ENCODE data around the gene PGA3. TPM values are rescaled to one million over a fixed set of nuclear protein-coding genes. Genes with fewer than 3 reads are reported as not detected.
"Not testable (repeated sequence)": the region's sequence is repeated elsewhere in the genome, so short reads cannot be mapped to it uniquely, and the experiment has no call there.

The PGA3 gene
- total RNA-seq, 3 donors from 2014 or later = 1.1 TPM; not detected in 2

DNA sequence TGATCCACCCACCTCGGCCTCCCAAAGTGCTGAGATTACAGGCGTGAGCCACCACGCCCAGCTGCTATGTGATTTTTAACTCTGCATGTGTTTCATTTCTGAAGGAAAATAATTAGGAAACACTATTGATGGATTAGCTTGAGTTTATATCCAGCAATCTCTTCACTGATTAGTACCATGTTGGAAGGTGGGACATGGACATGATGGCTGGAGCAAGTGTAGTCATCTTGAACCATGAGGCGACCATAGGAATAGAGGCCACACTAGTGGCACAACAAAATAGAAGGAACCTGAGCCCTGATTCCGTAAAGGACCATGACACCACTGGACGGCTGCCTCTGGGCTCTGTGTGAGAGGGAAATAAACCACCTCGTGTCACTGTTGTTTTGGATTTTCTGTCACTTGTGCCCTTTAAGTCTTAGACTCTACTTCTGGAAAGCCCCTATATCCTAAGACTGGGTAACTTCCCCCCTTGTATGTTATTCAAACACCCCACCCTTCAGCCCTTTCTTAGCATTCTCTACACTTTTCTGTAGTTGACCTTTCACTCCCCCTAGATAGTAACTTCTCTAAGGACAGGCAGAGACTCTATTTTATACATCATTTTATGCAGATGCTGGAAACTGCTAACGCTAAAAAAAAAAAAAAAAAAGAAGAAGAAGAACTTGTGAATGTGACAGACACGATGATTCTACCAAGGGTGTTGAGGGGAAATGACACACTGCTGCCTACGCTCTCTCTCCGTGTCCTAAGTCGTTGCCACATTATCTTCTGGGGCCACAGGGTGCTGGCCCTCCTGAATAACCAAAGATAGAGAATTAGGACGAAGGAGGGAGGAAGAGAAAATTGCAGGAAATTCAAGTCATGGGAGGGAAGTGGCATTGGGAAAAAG, 39.4 kb upstream of the PGA3 start:
- TF ChIP-seq, protein P1, sequence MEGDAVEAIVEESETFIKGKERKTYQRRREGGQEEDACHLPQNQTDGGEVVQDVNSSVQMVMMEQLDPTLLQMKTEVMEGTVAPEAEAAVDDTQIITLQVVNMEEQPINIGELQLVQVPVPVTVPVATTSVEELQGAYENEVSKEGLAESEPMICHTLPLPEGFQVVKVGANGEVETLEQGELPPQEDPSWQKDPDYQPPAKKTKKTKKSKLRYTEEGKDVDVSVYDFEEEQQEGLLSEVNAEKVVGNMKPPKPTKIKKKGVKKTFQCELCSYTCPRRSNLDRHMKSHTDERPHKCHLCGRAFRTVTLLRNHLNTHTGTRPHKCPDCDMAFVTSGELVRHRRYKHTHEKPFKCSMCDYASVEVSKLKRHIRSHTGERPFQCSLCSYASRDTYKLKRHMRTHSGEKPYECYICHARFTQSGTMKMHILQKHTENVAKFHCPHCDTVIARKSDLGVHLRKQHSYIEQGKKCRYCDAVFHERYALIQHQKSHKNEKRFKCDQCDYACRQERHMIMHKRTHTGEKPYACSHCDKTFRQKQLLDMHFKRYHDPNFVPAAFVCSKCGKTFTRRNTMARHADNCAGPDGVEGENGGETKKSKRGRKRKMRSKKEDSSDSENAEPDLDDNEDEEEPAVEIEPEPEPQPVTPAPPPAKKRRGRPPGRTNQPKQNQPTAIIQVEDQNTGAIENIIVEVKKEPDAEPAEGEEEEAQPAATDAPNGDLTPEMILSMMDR (IDR thresholded peaks at IDR 0.05) = no peak
- no peaks in the 10 kb centered on the region for H3K36me3 ChIP-seq (ENCODE audit: low read depth)
- peaks cover 22% of the 10 kb centered on the region for H3K4me1 ChIP-seq (ENCODE audit: low read depth)
- H3K4me3 ChIP-seq = no peak overlapping the region
- ATAC-seq (no peak), DNase-seq (no peak)
- H3K9me3 ChIP-seq = no peaks in the 10 kb centered on the region
- intact Hi-C loops (cut with DNase I, micrococcal nuclease) = no loop called here

- TF ChIP-seq, protein P1 (IDR thresholded peaks at IDR 0.05) = no peak
- H3K4me3 ChIP-seq = no peak overlapping the region
- no peak for DNase-seq
- intact Hi-C loops (cut with DNase I, micrococcal nuclease) = no loop called here
- no peak for ATAC-seq
- no peaks in the 10 kb centered on the region for H3K36me3 ChIP-seq (ENCODE audit: low read depth)
- H3K9me3 ChIP-seq = no peaks in the 10 kb centered on the region
- peaks cover 14% of the 10 kb centered on the region for H3K4me1 ChIP-seq (ENCODE audit: low read depth)
Measured at GRCh38 chr11:61164606-61165424, 38.5 kb upstream of the PGA3 start.

- DNase-seq; H3K4me1 ChIP-seq (ENCODE audit: low read depth); H3K9me3 ChIP-seq; ATAC-seq; H3K4me3 ChIP-seq; intact Hi-C loops (cut with DNase I, micrococcal nuclease); H3K36me3 ChIP-seq (ENCODE audit: low read depth): not testable (repeated sequence)
Measured at GRCh38 chr11:61165785-61166184, 37.5 kb upstream of the PGA3 start.

- H3K9me3 ChIP-seq; intact Hi-C loops (cut with DNase I, micrococcal nuclease); H3K4me1 ChIP-seq (ENCODE audit: low read depth); H3K4me3 ChIP-seq; H3K36me3 ChIP-seq (ENCODE audit: low read depth); ATAC-seq; DNase-seq: not testable (repeated sequence)
Measured at GRCh38 chr11:61166331-61166730, 37.0 kb upstream of the PGA3 start.

DNA sequence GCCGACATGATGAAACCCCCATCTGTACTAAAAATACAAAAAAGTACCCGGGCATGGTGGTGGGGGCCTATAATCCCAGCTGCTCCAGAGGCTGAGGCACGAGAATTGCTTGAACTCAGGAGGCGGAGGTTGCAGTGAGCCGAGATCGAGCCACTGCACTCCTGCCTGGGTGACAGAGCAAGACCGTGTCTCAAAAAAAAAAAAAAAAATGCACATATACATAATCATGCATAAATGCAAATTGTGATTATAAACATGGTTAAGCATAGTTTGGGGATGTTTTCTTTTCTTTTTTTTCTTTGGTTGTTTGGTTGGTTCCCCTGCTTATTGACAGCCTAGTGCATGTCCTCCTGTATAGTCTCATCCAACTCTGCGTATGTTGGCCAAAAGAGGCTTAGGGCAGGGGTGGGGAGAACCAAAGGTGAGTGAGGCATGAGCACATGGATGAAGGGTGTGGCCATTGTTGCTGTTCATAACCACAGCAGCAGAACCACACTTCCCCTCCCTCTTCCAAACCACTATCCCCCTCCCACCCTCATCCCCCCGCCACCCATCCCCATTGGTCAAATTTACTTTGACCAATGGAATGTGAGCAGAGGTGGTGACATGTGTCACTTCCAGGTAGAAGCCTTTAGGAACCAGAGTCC, 35.1 kb upstream of the PGA3 start:
- ATAC-seq = no peak
- H3K4me1 ChIP-seq (ENCODE audit: low read depth) = no peaks in the 10 kb centered on the region
- TF ChIP-seq, protein P1 (IDR thresholded peaks at IDR 0.05) = no peak
- intact Hi-C loops (cut with DNase I, micrococcal nuclease) = no loop called here
- no peaks in the 10 kb centered on the region for H3K9me3 ChIP-seq
- no peak for DNase-seq
- no peak overlapping the region for H3K4me3 ChIP-seq
- H3K36me3 ChIP-seq (ENCODE audit: low read depth) = no peaks in the 10 kb centered on the region

GRCh38 chr11:61168800-61169199, 34.5 kb upstream of the PGA3 start:
- Histone ChIP-seq H3K36me3 (ENCODE audit: low read depth) (no peaks in the 10 kb centered on the region), H3K9me3 (no peaks in the 10 kb centered on the region), H3K4me1 (ENCODE audit: low read depth) (no peaks in the 10 kb centered on the region), H3K4me3 (no peak overlapping the region)
- intact Hi-C loops (cut with DNase I, micrococcal nuclease) = no loop called here
- TF ChIP-seq, protein P1 (IDR thresholded peaks at IDR 0.05) = no peak
- DNase-seq = no peak
- no peak for ATAC-seq
